HEK293T (cell line): ENCODE measurements around the gene FAM222B.

Experiments
- CTBP1 ChIP-seq: fragments of 450-650 bp; IDR thresholded peaks from 2 replicates; pipeline ENCODE4 v1.6.1; 2016; ENCODE audit warnings: borderline replicate concordance
- FOXK2 ChIP-seq: fragments of 450-650 bp; IDR thresholded peaks from 2 replicates; pipeline ENCODE4 v1.6.1; 2016; ENCODE audit warnings: mild to moderate bottlenecking
- FOXM1 ChIP-seq: fragments of 450-650 bp; IDR thresholded peaks from 2 replicates; pipeline ENCODE4 v1.6.1; 2017; ENCODE audit warnings: mild to moderate bottlenecking, borderline replicate concordance

DNA sequence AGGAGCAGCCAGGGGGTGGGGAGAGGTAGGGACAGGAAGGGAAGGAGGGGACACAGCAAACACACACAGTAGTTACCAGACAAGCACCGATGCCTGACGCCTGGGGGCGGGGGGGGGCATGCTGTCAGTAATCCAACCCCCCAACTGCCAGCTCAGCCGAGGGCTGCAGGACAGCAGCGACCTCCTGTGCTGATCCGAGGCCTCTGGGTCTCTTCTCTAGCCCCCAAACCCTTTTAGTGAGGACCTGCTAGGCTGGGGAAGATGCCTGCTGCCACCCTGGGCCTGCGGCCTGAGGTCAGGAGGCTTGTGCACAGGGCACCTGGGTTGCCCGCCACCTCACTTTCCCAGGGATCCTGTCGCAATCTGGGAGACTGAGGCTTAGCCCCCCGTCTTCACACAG, 43.4 kb upstream of the FAM222B start:
- TF ChIP-seq FOXK2 (no peak), CTBP1 (no peak), FOXM1 (no peak)
